ENCODE results near the gene FAM107A. TPM values are rescaled to one million over a fixed set of nuclear protein-coding genes. Genes with fewer than 3 reads are reported as not detected.

Gene FAM107A
- total RNA-seq, 1 donor from 2014 or later = not detected

- DNase-seq (ENCODE audit: low read depth) (no peak), FAIRE-seq (peak; percentile 5)
- peaks cover 13% of the 10 kb centered on the region for H3K4me1 Mint-ChIP-seq (ENCODE audit: low read depth, unreplicated experiment)
- no peak overlapping the region for H3K27ac Mint-ChIP-seq (ENCODE audit: unreplicated experiment)
- Histone ChIP-seq H3K9me3 (ENCODE audit: insufficient read depth, low read depth, low read length) (no peaks in the 10 kb centered on the region), H3K79me2 (ENCODE audit: insufficient read depth, low read length) (no peaks in the 10 kb centered on the region), H3K36me3 (ENCODE audit: insufficient read depth, low read length) (no peaks in the 10 kb centered on the region), H3K9ac (ENCODE audit: low read length) (no peak overlapping the region), H3K27ac (ENCODE audit: low read depth, low read length) (no peak overlapping the region), H2AFZ (ENCODE audit: low read depth, low read length) (no peak overlapping the region), H3K4me3 (ENCODE audit: insufficient read depth, low read depth, low read length) (no peak overlapping the region), H3K27me3 (ENCODE audit: insufficient read depth, low read length) (no peaks in the 10 kb centered on the region), H3K4me1 (ENCODE audit: insufficient read depth, low read length) (peaks cover 3% of the 10 kb centered on the region), H3K4me2 (ENCODE audit: low read length) (no peak overlapping the region), H4K20me1 (ENCODE audit: insufficient read depth, low read length) (no peaks in the 10 kb centered on the region)
- no peak for TF ChIP-seq EZH2 (IDR thresholded peaks at IDR 0.05; ENCODE audit: insufficient read depth, low read length)
- no peak overlapping the region for H3K4me3 Mint-ChIP-seq (ENCODE audit: unreplicated experiment)
- peaks cover 8% of the 10 kb centered on the region for H3K27me3 Mint-ChIP-seq (ENCODE audit: low read depth, unreplicated experiment)
- no peaks in the 10 kb centered on the region for H3K36me3 Mint-ChIP-seq (ENCODE audit: low read depth, unreplicated experiment)
- no peaks in the 10 kb centered on the region for H3K9me3 Mint-ChIP-seq (ENCODE audit: unreplicated experiment)
Measured at GRCh38 chr3:58557491-58557890, 19.7 kb downstream of the FAM107A start.

DNA sequence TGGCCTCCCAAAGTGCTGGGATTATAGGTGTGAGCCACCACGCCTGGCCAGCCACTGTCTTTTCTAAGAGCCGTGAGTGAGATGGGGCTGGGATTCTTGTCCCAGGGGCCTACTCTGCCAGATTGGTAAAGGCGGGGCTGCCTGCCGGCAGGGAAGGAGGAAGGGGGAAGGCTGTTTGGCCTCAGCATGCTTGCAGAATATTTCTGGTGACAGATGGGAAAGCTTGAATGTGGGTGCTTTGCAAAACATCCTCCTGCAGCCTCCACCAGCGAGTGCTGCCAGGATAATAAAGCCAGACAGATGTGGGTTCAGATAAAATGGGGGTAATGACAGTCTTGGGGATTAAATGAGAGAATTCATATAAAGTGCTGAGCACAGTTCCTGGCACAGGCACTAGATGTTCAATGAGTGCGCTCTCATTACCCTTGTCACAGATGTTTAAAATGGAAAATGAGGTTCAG lies 20.4 kb downstream of the FAM107A start:
- H3K27ac Mint-ChIP-seq (ENCODE audit: unreplicated experiment) = no peak overlapping the region
- Histone ChIP-seq H3K79me2 (ENCODE audit: insufficient read depth, low read length) (no peaks in the 10 kb centered on the region), H3K9me3 (ENCODE audit: insufficient read depth, low read depth, low read length) (no peaks in the 10 kb centered on the region), H4K20me1 (ENCODE audit: insufficient read depth, low read length) (no peaks in the 10 kb centered on the region), H3K27me3 (ENCODE audit: insufficient read depth, low read length) (no peaks in the 10 kb centered on the region), H3K9ac (ENCODE audit: low read length) (no peak overlapping the region), H3K4me1 (ENCODE audit: insufficient read depth, low read length) (peaks cover 3% of the 10 kb centered on the region), H3K36me3 (ENCODE audit: insufficient read depth, low read length) (no peaks in the 10 kb centered on the region), H2AFZ (ENCODE audit: low read depth, low read length) (no peak overlapping the region), H3K27ac (ENCODE audit: low read depth, low read length) (no peak overlapping the region), H3K4me2 (ENCODE audit: low read length) (no peak overlapping the region), H3K4me3 (ENCODE audit: insufficient read depth, low read depth, low read length) (no peak overlapping the region)
- H3K9me3 Mint-ChIP-seq (ENCODE audit: unreplicated experiment) = peaks cover 5% of the 10 kb centered on the region
- FAIRE-seq (no peak), DNase-seq (ENCODE audit: low read depth) (no peak)
- peaks cover 8% of the 10 kb centered on the region for H3K27me3 Mint-ChIP-seq (ENCODE audit: low read depth, unreplicated experiment)
- peaks cover 13% of the 10 kb centered on the region for H3K4me1 Mint-ChIP-seq (ENCODE audit: low read depth, unreplicated experiment)
- no peak overlapping the region for H3K4me3 Mint-ChIP-seq (ENCODE audit: unreplicated experiment)
- H3K36me3 Mint-ChIP-seq (ENCODE audit: low read depth, unreplicated experiment) = no peaks in the 10 kb centered on the region
- no peak for TF ChIP-seq EZH2 (IDR thresholded peaks at IDR 0.05; ENCODE audit: insufficient read depth, low read length)
- TF ChIP-seq, protein P1, sequence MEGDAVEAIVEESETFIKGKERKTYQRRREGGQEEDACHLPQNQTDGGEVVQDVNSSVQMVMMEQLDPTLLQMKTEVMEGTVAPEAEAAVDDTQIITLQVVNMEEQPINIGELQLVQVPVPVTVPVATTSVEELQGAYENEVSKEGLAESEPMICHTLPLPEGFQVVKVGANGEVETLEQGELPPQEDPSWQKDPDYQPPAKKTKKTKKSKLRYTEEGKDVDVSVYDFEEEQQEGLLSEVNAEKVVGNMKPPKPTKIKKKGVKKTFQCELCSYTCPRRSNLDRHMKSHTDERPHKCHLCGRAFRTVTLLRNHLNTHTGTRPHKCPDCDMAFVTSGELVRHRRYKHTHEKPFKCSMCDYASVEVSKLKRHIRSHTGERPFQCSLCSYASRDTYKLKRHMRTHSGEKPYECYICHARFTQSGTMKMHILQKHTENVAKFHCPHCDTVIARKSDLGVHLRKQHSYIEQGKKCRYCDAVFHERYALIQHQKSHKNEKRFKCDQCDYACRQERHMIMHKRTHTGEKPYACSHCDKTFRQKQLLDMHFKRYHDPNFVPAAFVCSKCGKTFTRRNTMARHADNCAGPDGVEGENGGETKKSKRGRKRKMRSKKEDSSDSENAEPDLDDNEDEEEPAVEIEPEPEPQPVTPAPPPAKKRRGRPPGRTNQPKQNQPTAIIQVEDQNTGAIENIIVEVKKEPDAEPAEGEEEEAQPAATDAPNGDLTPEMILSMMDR (IDR thresholded peaks at IDR 0.05; ENCODE audit: insufficient read depth, low read depth, low read length) = no peak

- H3K36me3 ChIP-seq (ENCODE audit: insufficient read depth, low read length) = no peaks in the 10 kb centered on the region
- H3K4me3 ChIP-seq (ENCODE audit: insufficient read depth, low read depth, low read length) = no peak overlapping the region
- Mint-ChIP-seq H3K4me1 (ENCODE audit: low read depth, unreplicated experiment) (peaks cover 10% of the 10 kb centered on the region), H3K4me3 (ENCODE audit: unreplicated experiment) (no peak overlapping the region), H3K9me3 (ENCODE audit: unreplicated experiment) (peaks cover 9% of the 10 kb centered on the region), H3K36me3 (ENCODE audit: low read depth, unreplicated experiment) (no peaks in the 10 kb centered on the region), H3K27ac (ENCODE audit: unreplicated experiment) (no peak overlapping the region), H3K27me3 (ENCODE audit: low read depth, unreplicated experiment) (peaks cover 8% of the 10 kb centered on the region)
- no peak overlapping the region for H3K27ac ChIP-seq (ENCODE audit: low read depth, low read length)
- H3K27me3 ChIP-seq (ENCODE audit: insufficient read depth, low read length) = no peaks in the 10 kb centered on the region
- no peaks in the 10 kb centered on the region for H3K9me3 ChIP-seq (ENCODE audit: insufficient read depth, low read depth, low read length)
- DNase-seq (ENCODE audit: low read depth) (no peak), FAIRE-seq (no peak)
- no peaks in the 10 kb centered on the region for H3K79me2 ChIP-seq (ENCODE audit: insufficient read depth, low read length)
- no peak for TF ChIP-seq EZH2 (IDR thresholded peaks at IDR 0.05; ENCODE audit: insufficient read depth, low read length)
- TF ChIP-seq, protein P1 (IDR thresholded peaks at IDR 0.05; ENCODE audit: insufficient read depth, low read depth, low read length) = no peak
- H2AFZ ChIP-seq (ENCODE audit: low read depth, low read length) = no peak overlapping the region
- H3K4me2 ChIP-seq (ENCODE audit: low read length) = no peak overlapping the region
- H4K20me1 ChIP-seq (ENCODE audit: insufficient read depth, low read length) = no peaks in the 10 kb centered on the region
- no peak overlapping the region for H3K9ac ChIP-seq (ENCODE audit: low read length)
- H3K4me1 ChIP-seq (ENCODE audit: insufficient read depth, low read length) = peaks cover under 1% of the 10 kb centered on the region
Measured at GRCh38 chr3:58556001-58556400, 21.2 kb downstream of the FAM107A start.

Data from astrocyte (in vitro differentiated cells and primary cell).